ENCODE measurements around the gene GSTA2.
"Not testable (repeated sequence)": the region's sequence is repeated elsewhere in the genome, so short reads cannot be mapped to it uniquely, and the experiment has no call there.

GSTA2 gene

DNA sequence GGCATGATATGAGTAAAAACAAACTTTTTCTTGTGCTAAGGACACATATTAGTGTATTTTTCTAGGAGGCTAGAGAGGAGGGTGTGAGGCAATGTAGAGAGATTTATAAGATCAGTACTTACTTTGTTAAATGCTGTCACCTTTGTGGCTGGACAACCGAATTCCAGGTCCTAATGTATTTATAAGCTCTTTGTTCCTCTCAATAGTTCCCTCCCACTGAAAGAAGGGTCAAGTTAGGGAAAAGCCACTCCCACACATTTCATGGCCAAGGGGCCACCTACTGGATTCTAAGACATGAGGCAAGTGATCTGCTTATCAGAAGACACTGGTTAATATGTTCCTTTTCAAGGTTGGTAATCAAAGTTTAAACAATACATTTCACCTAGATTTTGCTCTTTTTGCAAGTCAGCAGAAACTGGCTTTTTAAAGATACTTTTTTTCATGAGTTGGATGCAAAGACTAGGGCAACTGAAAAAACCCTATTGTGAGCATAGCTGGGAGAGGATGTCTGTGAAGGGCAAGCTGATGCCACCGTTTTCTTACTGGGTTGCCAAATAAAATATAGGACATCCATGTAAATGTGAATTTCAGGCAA is at the start of gene GSTA2:
Gene GSTA2 (minus strand): TSS at position 154 of the 595 bp plus-strand sequence. CDS start 5,528 bp downstream, outside the sequence.
- in situ Hi-C loops (cut with MboI; ENCODE audit: low sequenced_read_pairs) = not testable (repeated sequence)

DNA sequence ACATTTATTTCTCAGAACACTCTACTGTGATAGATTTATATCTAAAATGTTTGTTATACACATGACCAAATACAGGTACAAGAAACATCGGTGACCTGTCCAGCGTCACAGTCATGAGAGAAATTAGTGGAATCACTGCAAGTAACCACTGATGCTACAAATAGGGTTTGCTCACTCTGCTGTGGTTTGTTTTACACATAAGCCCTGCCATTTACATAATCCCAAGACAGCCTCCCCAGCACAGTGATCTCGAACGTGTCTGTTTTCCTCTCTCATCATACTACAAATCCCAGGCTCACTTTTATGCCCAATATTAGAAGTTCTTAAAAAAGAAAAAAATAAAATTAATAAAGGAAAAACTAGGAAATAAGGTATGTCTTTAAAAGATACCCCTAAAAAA is 46.5 kb upstream of the GSTA2 start:
- in situ Hi-C loops (cut with MboI; ENCODE audit: low sequenced_read_pairs) = not testable (repeated sequence)

DNA sequence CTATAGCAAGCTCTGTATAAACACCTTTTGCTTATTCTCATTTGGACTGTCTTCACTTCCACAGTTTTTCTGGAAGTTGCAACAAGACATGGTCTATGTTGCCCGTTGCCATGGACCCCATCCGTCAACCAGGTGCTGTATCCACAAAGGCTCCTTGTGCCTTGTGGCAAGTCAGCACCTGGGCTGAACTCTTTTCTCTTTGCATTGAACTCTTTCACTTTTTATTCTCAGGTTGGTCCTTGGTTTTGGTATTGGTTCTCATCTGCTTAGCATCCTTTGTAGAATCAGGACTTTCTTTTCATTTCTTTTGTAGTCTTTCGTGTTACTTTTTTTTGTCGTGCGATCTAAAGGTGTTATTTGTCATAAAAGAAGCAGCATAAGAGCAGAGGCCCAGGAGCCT is 45.4 kb upstream of the GSTA2 start:
- in situ Hi-C loops (cut with MboI; ENCODE audit: low sequenced_read_pairs) = no loop called here

DNA sequence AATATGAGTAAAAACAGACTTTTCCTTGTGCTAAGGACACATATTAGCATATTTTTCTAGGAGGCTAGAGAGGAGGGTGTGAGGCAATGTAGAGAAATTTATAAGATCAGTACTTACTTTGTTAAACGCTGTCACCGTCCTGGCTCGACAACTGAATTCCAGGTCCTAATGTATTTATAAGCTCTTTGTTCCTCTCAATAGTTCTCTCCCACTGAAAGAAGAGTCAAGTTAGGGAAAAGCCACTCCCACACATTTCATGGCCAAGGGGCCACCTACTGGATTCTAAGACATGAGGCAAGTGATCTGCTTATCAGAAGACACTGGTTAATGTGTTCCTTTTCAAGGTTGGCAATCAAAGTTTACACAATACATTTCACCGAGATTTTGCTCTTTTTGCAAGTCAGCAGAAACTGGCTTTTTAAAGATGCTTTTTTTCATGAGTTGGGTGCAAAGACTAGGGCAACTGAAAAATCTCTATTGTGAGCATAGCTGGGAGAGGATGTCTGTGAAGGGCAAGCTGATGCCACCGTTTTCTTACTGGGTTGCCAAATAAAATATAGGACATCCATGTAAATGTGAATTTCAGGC is 40.5 kb upstream of the GSTA2 start, which contains the start of gene GSTA1:
Gene GSTA1 (minus strand): TSS at position 149 of the 588 bp plus-strand sequence. CDS start 4,549 bp downstream, outside the sequence.
- in situ Hi-C loops (cut with MboI; ENCODE audit: low sequenced_read_pairs) = not testable (repeated sequence)

DNA sequence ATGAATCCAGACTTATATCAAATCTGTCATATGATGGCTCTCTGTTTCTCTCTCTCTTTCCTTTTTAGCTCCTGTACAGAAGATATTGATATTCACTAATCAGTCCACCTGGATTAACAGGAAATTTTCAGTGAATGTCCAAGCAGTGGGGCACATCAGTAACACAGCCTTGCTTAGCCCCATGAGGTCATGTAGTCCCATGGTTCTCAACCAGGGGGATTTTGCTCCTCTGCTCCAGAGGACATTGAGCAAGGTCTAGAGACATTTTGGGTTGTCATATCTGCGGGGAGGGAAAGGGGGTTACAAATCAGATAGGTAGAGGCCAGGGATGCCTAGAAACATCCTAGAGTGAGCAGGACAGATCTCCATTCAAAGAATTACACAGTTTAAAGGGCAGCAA is 39.5 kb upstream of the GSTA2 start:
- in situ Hi-C loops (cut with MboI; ENCODE audit: low sequenced_read_pairs) = no loop called here

DNA sequence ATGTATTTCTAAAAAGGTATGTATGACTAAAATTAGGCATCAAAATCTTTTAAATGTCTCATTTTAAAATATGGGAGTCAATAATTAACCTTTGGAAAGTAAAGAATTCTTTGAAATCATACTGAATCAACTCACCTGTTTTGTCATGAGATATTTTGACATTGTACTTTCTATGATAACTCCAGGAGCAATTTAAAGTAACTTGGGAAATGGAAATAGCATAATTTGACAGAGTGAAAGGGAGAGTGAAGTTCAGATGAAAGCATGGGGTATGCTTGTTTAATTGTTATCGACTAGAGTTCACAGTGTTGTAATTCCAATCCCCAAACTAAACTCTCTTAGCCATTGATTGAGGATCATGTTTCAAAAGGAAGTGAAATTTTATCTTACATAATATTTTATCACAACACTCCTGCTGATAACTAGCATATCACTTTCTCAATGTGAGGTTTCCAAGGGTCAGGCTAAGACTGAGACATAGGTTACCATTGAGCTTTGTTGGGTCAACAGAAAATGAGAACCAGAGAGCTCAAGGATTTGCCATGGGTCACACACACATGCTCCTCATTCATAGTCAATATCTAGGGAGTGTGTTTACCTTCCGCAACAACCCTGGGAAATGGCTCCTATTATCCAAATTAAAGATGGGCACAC is 38.0 kb upstream of the GSTA2 start:
- in situ Hi-C loops (cut with MboI; ENCODE audit: low sequenced_read_pairs) = no loop called here

DNA sequence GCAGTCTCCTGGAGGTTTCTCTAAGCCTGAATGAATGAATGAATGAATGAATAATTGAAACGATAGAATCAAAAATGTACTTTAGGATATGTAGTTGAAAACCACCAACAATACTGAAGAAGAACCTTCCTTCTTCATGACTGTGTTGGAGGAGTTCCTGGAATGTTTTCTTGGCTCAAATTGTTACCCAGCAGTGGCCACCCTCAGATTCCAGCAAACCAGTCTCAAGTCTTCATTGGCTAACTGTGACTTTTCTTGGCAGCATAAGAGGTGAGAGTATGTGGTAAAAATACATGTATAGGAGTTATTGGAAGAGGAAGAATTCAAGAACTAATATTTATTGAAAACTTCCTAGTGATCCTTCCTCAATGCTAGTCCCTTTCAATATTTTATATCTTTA is 36.0 kb upstream of the GSTA2 start:
- in situ Hi-C loops (cut with MboI; ENCODE audit: low sequenced_read_pairs) = not testable (repeated sequence)

DNA sequence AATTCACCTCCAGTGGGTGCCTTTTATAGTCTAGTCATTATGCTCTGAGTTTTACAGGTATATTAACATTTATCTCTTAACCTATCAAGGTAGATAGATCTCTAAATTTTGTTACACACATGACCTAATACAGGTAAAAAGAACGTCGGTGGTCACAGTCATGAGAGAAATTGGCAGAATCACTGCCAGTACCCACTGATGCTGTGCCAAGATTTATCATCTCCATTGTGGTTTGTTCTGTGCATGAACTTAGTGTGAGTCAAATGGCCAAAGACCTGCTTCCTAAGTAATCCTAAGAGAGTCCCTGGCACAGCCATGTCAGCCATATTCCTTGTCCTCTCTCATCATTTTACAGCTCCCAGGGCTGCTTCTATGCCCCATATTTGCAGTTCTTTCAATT is 31.1 kb upstream of the GSTA2 start:
- in situ Hi-C loops (cut with MboI; ENCODE audit: low sequenced_read_pairs) = not testable (repeated sequence)

DNA sequence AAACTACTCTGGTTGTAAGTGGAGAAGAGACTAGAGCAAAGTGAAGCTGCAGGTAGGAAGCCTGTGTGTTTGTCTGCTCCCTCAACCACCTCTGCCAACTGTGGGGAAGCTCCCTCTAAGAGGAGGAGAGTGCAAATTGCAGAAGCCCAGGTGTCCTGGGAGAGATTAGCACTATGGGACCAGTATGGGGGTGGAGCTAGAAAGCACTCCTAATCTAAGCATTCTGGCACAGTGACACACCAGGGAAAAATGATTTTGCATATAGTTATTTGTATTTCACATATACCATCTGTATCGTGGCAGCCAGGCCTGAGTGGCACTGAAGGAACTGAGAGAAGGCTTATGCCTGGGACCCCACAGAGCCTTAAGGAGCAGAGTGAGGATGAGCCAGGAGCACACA is 27.6 kb upstream of the GSTA2 start:
- in situ Hi-C loops (cut with MboI; ENCODE audit: low sequenced_read_pairs) = no loop called here

DNA sequence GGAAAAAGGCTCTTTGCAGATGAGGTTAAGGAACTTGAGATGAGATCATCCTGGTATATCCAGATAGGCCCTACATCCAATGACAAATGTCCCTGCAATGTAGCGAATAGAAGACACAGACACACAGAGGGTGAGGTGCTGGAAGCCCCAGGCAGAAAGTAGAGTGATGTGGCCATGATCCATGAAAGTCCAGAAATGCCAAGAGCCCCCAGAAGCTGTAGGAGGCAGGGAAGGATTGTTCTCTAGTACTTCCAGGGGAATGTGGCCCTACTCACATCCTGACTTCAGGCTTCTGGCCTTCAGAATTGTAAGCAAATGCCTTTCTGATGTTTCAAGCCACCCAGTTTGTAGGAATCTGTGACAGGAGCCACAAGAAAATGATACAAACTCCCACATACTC is 26.4 kb upstream of the GSTA2 start:
- in situ Hi-C loops (cut with MboI; ENCODE audit: low sequenced_read_pairs) = not testable (repeated sequence)

DNA sequence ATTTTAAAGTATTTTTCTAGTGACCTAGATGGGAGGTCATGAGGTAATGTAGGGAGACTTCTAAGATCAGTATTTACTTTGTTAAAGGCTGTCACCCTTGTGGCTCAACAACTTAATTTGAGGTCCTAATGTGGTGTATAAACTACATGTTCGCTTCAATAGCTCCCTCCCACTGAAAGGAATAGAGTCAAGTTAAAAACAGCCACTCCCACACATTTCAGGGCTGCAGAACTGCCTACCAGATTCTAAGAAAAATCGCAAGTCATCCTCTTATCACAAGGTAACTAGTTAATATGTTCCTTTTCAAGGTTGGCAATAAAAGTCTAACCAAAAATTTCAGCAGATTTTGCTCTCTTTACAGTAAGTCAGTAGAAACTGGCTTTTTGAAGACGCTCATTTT is 25.2 kb upstream of the GSTA2 start:
- in situ Hi-C loops (cut with MboI; ENCODE audit: low sequenced_read_pairs) = no loop called here

DNA sequence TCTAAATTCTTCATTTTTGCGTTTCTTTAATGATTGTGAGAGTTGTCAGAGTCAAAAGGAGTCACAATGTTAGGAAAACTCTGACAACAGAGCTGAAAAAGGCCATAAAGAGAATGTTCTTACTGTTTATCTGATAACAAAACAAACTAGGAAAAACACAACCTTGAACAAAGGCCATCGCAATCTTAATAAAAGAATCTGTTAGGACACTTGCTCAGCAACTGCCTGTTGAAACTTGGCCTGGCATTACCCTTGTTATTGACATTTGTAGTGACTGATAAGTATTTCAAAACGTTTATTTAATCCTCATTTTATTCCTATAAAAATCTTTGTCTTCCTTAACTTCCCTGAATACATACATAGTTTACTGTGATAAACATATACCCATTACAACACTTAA is 24.6 kb upstream of the GSTA2 start:
- in situ Hi-C loops (cut with MboI; ENCODE audit: low sequenced_read_pairs) = no loop called here

DNA sequence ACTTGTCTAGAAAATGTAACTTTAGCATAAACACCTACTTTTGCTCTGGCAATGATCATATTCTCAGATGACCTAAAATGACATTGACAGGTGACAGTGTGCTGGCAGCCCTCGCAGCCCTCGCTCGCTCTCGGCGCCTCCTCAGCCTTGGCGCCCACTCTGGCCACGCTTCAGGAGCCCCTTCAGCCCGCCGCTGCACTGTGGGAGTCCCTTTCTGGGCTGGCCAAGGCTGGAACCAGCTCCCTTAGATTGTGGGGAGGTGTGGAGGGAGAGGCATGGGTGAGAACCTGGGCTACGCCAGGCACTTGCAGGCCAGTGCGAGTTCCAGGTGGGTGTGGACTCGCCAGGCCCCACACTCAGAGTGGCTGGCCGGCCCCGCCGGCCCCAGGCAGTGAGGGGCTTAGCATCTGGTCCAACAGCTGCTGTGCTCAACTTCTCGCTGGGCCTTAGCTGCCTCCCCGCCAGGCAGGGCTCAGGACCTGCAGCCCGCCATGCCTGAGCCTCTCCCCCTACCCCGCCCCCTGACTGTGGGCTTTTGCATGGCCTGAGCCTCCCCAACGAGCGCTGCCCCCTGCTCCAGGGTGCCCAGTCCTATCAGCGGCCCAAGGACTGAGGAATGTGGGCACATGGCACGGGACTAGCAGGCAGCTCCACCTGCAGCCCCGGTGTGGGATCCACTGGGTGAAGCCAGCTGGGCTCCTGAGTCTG is 23.1 kb upstream of the GSTA2 start:
- in situ Hi-C loops (cut with MboI; ENCODE audit: low sequenced_read_pairs) = no loop called here

DNA sequence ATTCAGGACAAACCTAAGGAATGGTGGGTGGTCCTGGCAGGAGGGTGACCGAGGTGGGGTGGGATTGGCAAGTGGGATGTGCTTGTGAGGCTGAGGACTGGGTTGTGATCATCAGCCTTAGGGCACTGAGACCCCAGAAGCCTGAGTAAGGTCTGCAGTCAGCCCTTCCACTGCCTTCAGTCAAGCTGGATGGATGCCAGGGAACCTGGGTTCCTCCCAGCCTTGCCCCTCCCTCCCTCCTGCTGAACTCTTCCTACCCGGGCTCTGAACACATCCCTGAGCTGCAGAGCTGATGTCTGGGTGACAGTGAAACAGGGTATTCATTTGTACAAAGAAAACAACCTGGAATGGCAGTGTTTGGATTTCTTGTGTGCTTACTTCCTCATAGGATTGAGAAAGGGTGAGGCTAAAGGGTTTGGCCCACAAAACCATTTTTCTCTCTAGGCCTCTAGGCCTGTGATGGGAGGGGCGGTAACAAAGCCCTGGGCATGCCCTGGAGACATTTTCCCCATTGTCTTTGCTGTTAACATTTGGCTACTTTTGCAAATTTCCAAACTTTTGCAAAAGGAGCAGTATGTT is 19.5 kb upstream of the GSTA2 start:
- in situ Hi-C loops (cut with MboI; ENCODE audit: low sequenced_read_pairs) = not testable (repeated sequence)

DNA sequence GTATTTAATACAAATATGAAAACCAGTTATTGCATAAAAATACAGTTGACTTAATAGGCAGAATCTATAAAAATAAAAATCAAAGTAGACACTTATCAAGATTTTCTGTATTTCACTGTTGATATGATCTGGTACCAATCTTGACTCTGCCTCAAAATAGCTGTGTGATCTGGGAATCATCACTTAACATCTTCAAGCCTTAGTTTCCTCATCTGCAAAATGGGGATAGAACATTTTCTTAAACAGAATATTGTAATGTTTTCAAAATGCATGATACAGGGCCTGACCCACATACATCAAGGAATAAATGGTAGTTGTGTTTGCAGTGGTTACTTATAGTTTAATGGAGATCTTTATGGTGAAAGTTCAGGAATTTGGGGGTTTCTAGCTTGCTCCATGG is 18.9 kb upstream of the GSTA2 start:
- in situ Hi-C loops (cut with MboI; ENCODE audit: low sequenced_read_pairs) = not testable (repeated sequence)

DNA sequence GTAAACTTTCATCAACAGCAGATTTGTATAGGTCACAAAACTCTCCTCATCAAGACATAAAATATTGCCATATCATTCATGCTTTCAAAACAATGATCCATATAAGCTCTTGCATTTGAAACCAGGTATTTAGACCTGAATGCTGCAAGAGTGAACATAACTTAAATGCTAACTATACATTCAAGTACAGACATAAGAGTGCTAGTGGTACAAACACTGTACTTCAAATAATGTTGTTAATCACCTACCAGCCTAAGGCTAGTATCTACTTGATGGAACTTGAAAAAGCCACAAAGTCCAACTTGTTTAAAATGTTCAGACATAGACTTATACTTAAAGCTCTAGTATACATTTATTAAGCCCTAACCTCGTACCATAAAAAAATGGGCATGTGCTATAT is 16.0 kb upstream of the GSTA2 start:
- in situ Hi-C loops (cut with MboI; ENCODE audit: low sequenced_read_pairs) = no loop called here

DNA sequence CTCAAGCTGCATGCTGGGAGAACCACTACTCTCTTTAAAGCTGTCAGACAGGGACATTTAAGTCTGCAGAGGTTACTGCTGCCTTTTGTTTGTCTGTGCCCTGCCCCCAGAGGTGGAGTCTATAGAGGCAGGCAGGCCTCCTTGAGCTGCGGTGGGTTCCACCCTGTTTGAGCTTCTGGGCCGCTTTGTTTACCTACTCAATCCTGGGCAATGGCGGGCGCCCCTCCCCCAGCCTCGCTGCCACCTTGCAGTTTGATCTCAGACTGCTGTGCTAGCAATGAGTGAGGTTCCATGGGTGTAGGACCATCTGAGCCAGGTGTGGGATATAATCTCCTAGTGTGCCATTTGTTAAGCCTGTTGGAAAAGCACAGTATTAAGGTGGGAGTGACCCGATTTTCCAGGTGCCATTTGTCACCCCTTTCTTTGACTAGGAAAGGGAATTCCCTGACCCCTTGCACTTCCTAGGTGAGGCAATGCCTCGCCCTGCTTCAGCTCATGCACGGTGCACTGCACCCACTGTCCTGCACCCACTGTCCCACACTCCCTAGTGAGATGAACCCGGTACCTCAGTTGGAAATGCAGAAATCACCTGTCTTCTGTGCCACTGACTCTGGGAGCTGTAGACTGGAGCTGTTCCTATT is 13.6 kb upstream of the GSTA2 start:
- in situ Hi-C loops (cut with MboI; ENCODE audit: low sequenced_read_pairs) = not testable (repeated sequence)

DNA sequence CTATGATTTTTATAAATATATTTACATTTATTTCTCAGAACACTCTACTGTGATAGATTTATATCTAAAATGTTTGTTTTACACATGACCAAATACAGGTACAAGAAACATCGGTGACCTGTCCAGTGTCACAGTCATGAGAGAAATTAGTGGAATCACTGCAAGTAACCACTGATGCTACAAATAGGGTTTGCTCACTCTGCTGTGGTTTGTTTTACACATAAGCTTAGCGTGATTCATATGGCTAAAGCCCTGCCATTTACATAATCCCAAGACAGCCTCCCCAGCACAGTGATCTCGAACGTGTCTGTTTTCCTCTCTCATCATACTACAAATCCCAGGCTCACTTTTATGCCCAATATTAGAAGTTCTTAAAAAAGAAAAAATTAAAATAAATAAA is 6.1 kb upstream of the GSTA2 start:
- in situ Hi-C loops (cut with MboI; ENCODE audit: low sequenced_read_pairs) = not testable (repeated sequence)

DNA sequence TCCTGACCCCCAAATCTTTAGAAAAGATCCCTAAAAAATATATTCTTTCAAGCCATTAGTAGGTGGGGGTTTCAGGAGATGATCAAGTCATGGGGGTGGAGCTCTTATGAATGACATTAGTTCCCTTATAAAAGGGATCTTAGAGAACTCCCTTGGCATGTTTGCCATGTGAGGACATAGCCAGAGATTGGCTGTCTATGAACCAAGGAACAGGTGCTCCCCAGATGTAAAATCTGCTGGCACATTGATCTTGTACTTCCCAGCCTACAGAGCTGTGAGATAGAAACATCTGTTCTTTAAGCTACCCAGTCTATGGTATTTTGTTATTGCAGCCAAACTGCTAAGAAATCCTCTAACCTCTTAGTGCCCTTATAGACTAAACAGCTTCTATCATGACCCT is 4.4 kb upstream of the GSTA2 start:
- in situ Hi-C loops (cut with MboI; ENCODE audit: low sequenced_read_pairs) = not testable (repeated sequence)

DNA sequence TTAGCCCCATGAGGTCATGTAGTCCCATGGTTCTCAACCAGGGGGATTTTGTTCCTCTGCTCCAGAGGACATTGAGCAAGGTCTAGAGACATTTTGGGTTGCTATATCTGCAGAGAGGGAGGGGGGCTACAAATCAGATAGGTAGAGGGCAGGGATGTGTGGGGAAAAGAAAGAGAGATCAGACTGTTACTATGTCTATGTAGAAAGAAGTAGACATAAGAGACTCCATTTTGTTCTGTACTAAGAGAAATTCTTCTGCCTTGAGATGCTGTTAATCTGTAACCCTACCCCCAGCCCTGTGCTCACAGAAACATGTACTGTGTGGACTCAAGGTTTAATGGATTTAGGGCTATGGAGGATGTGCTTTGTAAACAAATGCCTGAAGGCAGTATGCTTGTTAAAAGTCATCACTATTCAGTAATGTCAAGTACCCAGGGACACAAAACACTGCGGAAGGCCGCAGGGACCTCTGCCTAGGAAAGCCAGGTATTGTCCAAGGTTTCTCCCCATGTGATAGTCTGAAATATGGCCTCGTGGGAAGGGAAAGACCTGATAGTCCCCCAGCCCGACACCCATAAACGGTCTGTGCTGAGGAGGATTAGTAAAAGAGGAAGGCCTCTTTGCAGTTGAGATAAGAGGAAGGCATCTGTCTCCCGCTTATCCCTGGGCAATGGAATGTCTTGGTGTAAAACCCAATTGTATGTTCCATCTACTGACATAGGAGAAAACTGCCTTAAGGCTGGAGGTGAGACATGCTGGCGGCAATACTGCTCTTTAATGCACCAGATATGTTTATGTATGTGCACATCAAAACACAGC is 1.4 kb downstream of the GSTA2 start:
- in situ Hi-C loops (cut with MboI; ENCODE audit: low sequenced_read_pairs) = not testable (repeated sequence)

Measured in hTERT RPE-1 (cell line).